ENCODE data around the gene FGFRL1.

- TF ChIP-seq, protein P1, sequence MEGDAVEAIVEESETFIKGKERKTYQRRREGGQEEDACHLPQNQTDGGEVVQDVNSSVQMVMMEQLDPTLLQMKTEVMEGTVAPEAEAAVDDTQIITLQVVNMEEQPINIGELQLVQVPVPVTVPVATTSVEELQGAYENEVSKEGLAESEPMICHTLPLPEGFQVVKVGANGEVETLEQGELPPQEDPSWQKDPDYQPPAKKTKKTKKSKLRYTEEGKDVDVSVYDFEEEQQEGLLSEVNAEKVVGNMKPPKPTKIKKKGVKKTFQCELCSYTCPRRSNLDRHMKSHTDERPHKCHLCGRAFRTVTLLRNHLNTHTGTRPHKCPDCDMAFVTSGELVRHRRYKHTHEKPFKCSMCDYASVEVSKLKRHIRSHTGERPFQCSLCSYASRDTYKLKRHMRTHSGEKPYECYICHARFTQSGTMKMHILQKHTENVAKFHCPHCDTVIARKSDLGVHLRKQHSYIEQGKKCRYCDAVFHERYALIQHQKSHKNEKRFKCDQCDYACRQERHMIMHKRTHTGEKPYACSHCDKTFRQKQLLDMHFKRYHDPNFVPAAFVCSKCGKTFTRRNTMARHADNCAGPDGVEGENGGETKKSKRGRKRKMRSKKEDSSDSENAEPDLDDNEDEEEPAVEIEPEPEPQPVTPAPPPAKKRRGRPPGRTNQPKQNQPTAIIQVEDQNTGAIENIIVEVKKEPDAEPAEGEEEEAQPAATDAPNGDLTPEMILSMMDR (IDR thresholded peaks at IDR 0.05), result no peak
- no peak for TF ChIP-seq POLR2A (IDR thresholded peaks at IDR 0.05)
Measured at GRCh38 chr4:1075809-1076699, 64.6 kb downstream of the FGFRL1 start.

All from breast epithelium (tissue), 3 donors.